ENCODE data around the gene ZER1. TPM values are rescaled to one million over a fixed set of nuclear protein-coding genes. Genes with fewer than 3 reads are reported as not detected.
"Not testable (repeated sequence)": the region's sequence is repeated elsewhere in the genome, so short reads cannot be mapped to it uniquely, and the experiment has no call there.

Gene ZER1
- total RNA-seq, 1 experiment from 2014 or later: 10.2 TPM

DNA sequence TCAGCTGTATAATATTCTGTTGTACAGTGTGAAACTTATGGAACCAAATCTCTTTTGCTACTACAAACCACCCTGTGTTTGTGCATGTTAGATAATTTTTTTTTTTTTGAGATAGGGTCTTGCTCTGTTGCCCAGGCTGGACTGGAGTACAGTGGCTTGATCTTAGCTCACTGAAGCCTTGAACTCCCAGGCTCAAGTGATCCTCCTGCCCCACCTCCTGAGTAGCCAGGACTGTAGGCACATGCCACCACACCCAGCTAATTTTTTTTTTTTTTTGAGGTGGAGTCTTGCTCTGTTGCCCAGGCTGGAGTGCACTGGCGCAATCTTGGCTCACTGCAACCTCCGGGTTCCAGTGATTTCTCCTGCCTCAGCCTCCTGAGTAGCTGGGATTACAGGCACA lies 23.2 kb upstream of the ZER1 start:
- not testable (repeated sequence) for DNase-seq, H3K27me3 ChIP-seq, H3K9me3 ChIP-seq, H3K4me3 ChIP-seq
- peaks cover 27% of the 10 kb centered on the region for H3K36me3 ChIP-seq

DNA sequence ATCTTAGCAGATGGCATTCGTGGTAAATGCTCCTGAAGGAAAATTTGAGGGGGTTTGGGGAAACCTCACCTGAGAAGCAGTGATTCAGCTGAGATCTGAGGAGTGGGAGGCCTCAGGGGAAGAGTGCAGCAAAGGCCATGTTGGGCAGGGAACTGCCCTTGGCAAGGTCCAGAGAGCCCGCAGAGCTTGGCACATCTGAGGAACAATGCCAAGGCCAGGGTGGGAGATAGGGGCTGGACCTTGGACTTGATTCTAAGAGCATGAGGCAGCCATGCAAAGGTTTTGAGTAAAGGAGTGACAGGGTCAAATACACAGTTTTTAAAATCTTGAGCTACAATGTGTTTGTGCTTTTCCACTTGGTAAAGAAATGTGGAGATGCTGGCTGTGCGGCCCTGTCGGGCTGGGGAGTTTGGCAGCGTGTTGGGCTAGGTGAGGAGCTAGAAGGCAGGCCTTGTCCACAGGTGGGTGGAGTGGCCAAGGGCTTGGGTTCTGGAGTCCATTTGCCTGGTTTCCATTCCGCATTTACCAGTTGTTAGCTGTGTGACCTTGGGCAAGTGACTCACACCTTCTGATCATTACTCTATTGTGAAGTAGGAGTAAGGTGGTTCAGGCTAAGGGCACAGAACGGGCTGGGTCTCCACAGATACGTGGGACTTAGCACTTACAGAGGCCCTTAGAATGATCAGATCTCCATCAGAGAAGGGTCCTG lies 21.4 kb upstream of the ZER1 start:
- no peak for DNase-seq
- no peak overlapping the region for H3K4me3 ChIP-seq
- H3K36me3 ChIP-seq: peaks cover 18% of the 10 kb centered on the region
- no peaks in the 10 kb centered on the region for H3K9me3 ChIP-seq
- H3K27me3 ChIP-seq: no peaks in the 10 kb centered on the region

GRCh38 chr9:128792134-128792533 lies 20.4 kb upstream of the ZER1 start:
- Histone ChIP-seq H3K36me3 (peaks cover 18% of the 10 kb centered on the region), H3K4me3 (no peak overlapping the region), H3K9me3 (no peaks in the 10 kb centered on the region), H3K27me3 (no peaks in the 10 kb centered on the region)
- DNase-seq: no peak

- Histone ChIP-seq H3K27me3 (no peaks in the 10 kb centered on the region), H3K36me3 (peaks cover 12% of the 10 kb centered on the region), H3K4me3 (no peak overlapping the region), H3K9me3 (no peaks in the 10 kb centered on the region)
- DNase-seq: no peak
Observed at GRCh38 chr9:128790536-128790935, 18.8 kb upstream of the ZER1 start.

- Histone ChIP-seq H3K4me3 (no peak overlapping the region), H3K9me3 (no peaks in the 10 kb centered on the region), H3K27me3 (no peaks in the 10 kb centered on the region), H3K36me3 (peaks cover 12% of the 10 kb centered on the region)
- DNase-seq: no peak
Observed at GRCh38 chr9:128788445-128788844, 16.7 kb upstream of the ZER1 start.

DNA sequence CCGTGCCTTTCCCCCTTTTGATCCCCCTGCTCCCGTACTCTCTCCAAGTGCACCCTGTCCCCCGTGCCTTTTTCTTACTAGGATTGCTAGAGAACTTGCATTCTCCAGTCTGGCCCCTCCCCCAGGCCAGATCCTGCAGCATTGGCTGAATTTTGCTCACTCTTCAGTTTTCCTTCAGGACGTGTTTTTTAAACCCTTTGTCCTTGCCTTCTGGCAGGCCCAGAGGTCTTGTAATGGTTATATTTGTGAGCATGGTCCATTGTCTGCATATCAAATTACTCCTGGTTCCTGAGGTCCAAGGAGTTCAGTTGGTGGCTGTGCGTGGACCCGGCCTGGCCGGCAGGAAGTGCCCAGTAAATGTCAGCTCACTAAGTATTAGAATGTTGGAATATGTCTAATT lies 15.9 kb upstream of the ZER1 start:
- DNase-seq: no peak
- peak overlapping the region; percentile 85 for H3K4me3 ChIP-seq
- H3K36me3 ChIP-seq: peaks cover 10% of the 10 kb centered on the region
- H3K27me3 ChIP-seq: no peaks in the 10 kb centered on the region
- H3K9me3 ChIP-seq: no peaks in the 10 kb centered on the region

DNA sequence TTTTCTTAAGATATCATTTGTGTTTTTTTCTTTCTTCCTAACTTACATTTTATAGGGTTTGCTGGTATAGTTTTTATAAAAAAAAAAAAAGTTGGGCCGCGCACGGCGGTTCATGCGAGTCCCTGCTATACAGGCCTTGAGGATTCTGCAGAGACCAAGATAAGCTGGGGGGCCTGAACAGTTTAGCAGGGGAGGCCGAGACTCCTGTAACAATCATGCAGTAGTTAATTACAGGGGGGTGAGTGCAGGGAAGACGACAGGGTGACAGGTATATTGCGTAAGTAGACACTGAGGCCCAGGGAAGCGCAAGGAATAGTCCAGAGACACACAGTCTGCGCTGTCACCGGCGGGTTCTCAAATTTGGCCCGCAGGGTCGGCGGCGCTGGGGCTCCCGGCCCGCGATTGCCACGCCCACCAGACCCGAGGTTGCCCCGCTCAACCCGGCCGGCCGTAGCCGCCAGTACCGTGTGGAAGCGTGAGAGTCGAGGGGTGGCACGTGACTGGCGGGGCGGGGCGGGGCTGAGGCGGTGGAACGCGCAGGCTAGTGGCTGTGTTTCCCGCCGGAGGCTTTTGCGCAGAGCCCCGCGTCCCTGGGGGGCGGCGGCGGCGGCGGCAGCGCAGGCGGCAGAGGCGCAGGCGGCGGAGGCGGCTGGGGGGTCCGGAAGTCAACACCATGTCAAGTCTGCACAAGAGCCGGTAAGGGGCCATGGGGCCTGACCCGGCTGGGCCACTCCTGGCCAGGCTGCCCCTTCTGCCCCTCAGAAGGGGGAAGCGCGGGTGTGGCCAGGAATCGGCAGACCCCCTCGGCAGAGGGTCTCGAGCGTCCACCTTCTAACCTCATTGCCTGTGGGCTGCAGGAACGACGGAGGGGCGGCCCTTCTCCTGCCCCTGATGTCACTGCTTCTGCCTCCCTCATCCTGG lies 15.2 kb upstream of the ZER1 start, which contains the start of gene TBC1D13:
TBC1D13 (plus strand) TSS at position 573 of the 921 bp plus-strand sequence; CDS start at position 674, 101 bp downstream.
- DNase-seq: peak; percentile 89
- Histone ChIP-seq H3K4me3 (peak within 1 kb of the TSS; percentile 85), H3K36me3 (peaks cover 5% of the 10 kb centered on the region), H3K9me3 (peaks cover 3% of the 10 kb centered on the region; the same call in 1 of the 2 replicates), H3K27me3 (no peaks in the 10 kb centered on the region)

- H3K4me3 ChIP-seq: no peak overlapping the region
- DNase-seq: no peak
- H3K27me3 ChIP-seq: no peaks in the 10 kb centered on the region
- H3K36me3 ChIP-seq: no peaks in the 10 kb centered on the region; the same call in none of the 2 replicates
- peaks cover 9% of the 10 kb centered on the region; the same call in 1 of the 2 replicates for H3K9me3 ChIP-seq
Observed at GRCh38 chr9:128785427-128785826, 13.7 kb upstream of the ZER1 start.

- DNase-seq: no peak
- Histone ChIP-seq H3K4me3 (no peak overlapping the region), H3K9me3 (peaks cover 9% of the 10 kb centered on the region; the same call in 1 of the 2 replicates), H3K36me3 (no peaks in the 10 kb centered on the region), H3K27me3 (no peaks in the 10 kb centered on the region)
Observed at GRCh38 chr9:128782669-128783068, 10.9 kb upstream of the ZER1 start.

DNA sequence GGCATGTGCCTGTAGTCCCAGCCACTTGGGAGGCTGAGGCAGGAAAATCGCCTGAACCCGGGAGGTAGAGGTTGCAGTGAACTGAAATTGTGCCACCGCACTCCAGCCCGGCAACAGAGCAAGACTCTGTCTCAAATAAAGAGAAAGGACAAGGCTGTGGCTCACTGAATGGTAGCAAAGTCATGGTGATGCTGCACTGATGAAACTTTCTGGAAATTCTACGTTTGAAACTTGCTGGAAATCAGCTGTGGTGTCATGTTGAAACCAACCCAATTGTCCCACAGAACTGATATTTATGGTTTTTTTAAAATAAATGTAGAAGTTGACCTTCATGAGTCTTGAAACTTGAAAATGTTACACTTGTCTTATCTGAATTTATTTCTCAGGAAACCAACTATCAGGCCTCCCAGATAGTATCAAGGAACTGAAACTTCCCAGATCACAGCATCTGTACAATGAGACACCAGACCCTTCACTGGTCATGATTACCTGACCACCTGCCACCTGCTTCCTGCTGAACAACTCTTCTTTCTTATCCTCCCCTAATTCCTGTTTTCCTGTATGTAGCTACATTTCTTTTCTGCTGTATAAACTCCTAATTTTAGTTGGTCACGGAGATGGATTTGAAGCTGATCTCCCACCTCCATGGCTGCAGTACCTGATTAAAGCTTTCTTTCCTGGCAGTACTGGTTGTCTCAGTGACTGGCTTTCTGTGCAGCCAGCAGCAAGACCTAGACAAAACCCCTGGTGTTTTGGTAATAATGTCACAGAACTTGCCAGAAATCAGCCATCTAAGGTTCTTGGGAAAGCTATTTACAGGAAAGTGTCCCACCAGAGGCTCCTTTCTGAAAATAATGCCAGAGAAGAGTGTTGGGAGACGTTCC lies 9.7 kb upstream of the ZER1 start:
- Histone ChIP-seq H3K36me3 (no peaks in the 10 kb centered on the region), H3K9me3 (peaks cover 9% of the 10 kb centered on the region; the same call in 1 of the 2 replicates), H3K4me3 (no peak overlapping the region), H3K27me3 (no peaks in the 10 kb centered on the region)
- DNase-seq: no peak

- not testable (repeated sequence) for H3K4me3 ChIP-seq, H3K36me3 ChIP-seq, DNase-seq, H3K27me3 ChIP-seq
- peaks cover 15% of the 10 kb centered on the region for H3K9me3 ChIP-seq
Observed at GRCh38 chr9:128780093-128780492, 8.4 kb upstream of the ZER1 start.

DNA sequence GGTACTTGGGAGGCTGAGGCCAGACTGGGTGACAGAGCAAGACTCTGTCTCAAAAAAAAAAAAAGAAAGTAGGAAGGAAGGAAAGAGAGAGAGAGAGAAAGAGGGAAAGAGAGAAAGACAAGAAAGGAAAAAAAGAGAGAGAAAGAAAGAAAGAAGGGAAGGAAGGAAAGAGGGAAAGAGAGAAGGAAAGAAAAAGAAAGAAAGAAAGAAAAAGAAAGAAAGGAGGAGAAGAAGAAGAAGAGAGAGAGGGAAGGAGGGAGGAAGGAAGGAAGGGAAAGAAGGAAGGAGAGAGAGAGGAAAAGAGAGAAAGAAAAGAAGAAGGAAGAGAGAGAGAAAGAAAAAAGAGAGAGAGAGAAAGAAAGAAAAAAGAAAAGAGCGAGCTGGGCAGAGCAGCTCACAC lies 3.1 kb upstream of the ZER1 start:
- peaks cover 7% of the 10 kb centered on the region for H3K9me3 ChIP-seq
- H3K27me3 ChIP-seq: no peaks in the 10 kb centered on the region
- DNase-seq: no peak
- H3K4me3 ChIP-seq: no peak overlapping the region
- no peaks in the 10 kb centered on the region for H3K36me3 ChIP-seq

- Histone ChIP-seq H3K4me3 (no peak overlapping the region), H3K27me3 (no peaks in the 10 kb centered on the region), H3K36me3 (no peaks in the 10 kb centered on the region), H3K9me3 (peaks cover 7% of the 10 kb centered on the region)
- no peak for DNase-seq
Observed at GRCh38 chr9:128773049-128773448, 1.3 kb upstream of the ZER1 start.

DNA sequence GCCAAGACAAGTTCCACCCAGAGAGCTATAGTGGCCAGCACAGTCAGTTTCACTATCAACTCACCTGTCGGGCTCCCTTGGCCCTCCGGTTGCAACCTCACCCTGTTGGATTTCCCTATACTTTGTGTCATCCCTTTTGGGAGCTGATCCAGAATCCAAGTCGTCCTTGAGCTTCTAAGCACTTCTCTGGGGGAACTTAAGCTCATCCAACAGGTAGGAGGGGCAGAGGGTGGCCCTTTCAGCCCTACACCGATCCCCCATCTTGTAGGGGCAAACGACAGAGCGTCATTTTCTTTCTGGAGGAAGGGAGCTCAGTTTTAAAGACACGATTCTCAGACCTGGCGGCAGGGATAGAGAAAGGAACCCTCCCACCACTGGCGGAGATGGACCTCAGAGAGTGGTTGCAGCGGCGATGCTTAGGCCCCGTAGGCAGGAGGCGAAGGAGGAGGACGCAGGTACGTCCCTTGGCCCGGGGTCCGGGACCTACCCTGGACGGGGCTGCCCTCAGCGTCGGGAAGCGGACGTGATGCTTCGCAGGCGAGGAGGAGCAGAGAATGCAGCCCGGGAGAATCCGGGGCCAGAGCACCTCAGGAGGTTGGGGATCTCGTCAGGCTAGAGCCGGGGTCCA lies 519 bp downstream of the ZER1 start:
- H3K9me3 ChIP-seq: peaks cover 5% of the 10 kb centered on the region
- H3K4me3 ChIP-seq: peak overlapping the region; percentile 72
- H3K36me3 ChIP-seq: no peaks in the 10 kb centered on the region
- peak; percentile 10 for DNase-seq
- no peaks in the 10 kb centered on the region for H3K27me3 ChIP-seq

- H3K9me3 ChIP-seq: no peaks in the 10 kb centered on the region
- DNase-seq: no peak
- peak overlapping the region; percentile 72 for H3K4me3 ChIP-seq
- H3K27me3 ChIP-seq: no peaks in the 10 kb centered on the region
- H3K36me3 ChIP-seq: no peaks in the 10 kb centered on the region
Observed at GRCh38 chr9:128770286-128771030, 1.3 kb downstream of the ZER1 start.
